GM23248 (cell line): Measurements from ENCODE around the gene PHF21B. TPM values are rescaled to one million over a fixed set of nuclear protein-coding genes. Genes with fewer than 3 reads are reported as not detected.

Experiments
- DNase-seq: peaks from one replicate; pipeline ENCODE4 v3.0.0-alpha.2; 2015
- H2AFZ ChIP-seq: fragments of 200-600 bp; sonication (generic); 2 replicates; pipeline ENCODE4 v1.6.1; 2016; ENCODE audit warnings: antibody characterized with exemption
- H3F3A ChIP-seq: fragments of 200-600 bp; sonication (generic); 2 replicates; pipeline ENCODE4 v1.6.1; 2016; ENCODE audit warnings: mild to moderate bottlenecking, antibody characterized with exemption, mixed run types; ENCODE audit not compliant: insufficient read depth
- H3K27ac ChIP-seq: fragments of 200-600 bp; sonication (generic); 2 replicates; pipeline ENCODE4 v1.5.1; 2016; ENCODE audit warnings: mild to moderate bottlenecking
- H3K27me3 ChIP-seq: fragments of 200-600 bp; sonication (generic); replicated peaks from 2 replicates; pipeline ENCODE4 v1.6.1; 2016; ENCODE audit warnings: mild to moderate bottlenecking; ENCODE audit not compliant: insufficient read depth
- H3K36me3 ChIP-seq: fragments of 200-600 bp; sonication (generic); 2 replicates; pipeline ENCODE4 v1.6.1; 2016; ENCODE audit warnings: low read depth, mild to moderate bottlenecking
- H3K4me1 ChIP-seq: fragments of 200-600 bp; sonication (generic); 2 replicates; pipeline ENCODE4 v1.6.1; 2016; ENCODE audit warnings: mild to moderate bottlenecking; ENCODE audit not compliant: insufficient read depth
- H3K4me2 ChIP-seq: fragments of 200-600 bp; sonication (generic); one replicate; pipeline ENCODE4 v1.6.1; 2016; ENCODE audit warnings: mild to moderate bottlenecking; ENCODE audit not compliant: unreplicated experiment
- H3K4me3 ChIP-seq: fragments of 200-600 bp; sonication (generic); 2 replicates; pipeline ENCODE4 v1.5.1; 2016; ENCODE audit warnings: mild to moderate bottlenecking
- H3K79me2 ChIP-seq: fragments of 200-600 bp; sonication (generic); 2 replicates; pipeline ENCODE4 v1.6.1; 2016; ENCODE audit warnings: mild to moderate bottlenecking; ENCODE audit not compliant: insufficient read depth
- H3K9ac ChIP-seq: fragments of 200-600 bp; sonication (generic); 2 replicates; pipeline ENCODE4 v1.6.1; 2016; ENCODE audit warnings: mild to moderate bottlenecking
- H3K9me2 ChIP-seq: fragments of 200-600 bp; sonication (generic); 2 replicates; pipeline ENCODE4 v1.6.1; 2016; ENCODE audit warnings: mixed run types, mild to moderate bottlenecking, moderate library complexity; ENCODE audit not compliant: insufficient read depth
- H3K9me3 ChIP-seq: fragments of 200-600 bp; sonication (generic); one replicate; pipeline ENCODE4 v1.6.1; 2017; ENCODE audit warnings: low read depth
- H4K20me1 ChIP-seq: fragments of 200-600 bp; sonication (generic); 2 replicates; pipeline ENCODE4 v1.6.0; 2016; ENCODE audit not compliant: insufficient read depth
- EZH2 ChIP-seq: fragments of 200-600 bp; sonication (generic); IDR thresholded peaks from 2 replicates; pipeline ENCODE4 v1.6.1; 2018; ENCODE audit warnings: antibody characterized with exemption, mild to moderate bottlenecking; ENCODE audit not compliant: insufficient read depth, poor library complexity, severe bottlenecking
- EZH2phosphoT487 ChIP-seq: fragments of 200-600 bp; sonication (generic); IDR thresholded peaks from 2 replicates; pipeline ENCODE4 v1.6.1; 2018; ENCODE audit warnings: antibody characterized with exemption, moderate library complexity, mild to moderate bottlenecking, low read depth; ENCODE audit not compliant: insufficient read depth
- WGBS, 2 experiments: methylation state at CpG; one replicate each; pipeline ENCODE4 v1.1.6; 2015 to 2017; ENCODE audit warnings: low lambda C conversion rate in 2 of 2, low coverage in 1 of 2; ENCODE audit errors: missing lambda C conversion rate in 2 of 2; 5-methylcytosine and 5-hydroxymethylcytosine counted together
- in situ Hi-C: fragments of 300-500 bp; cut with MboI; formaldehyde crosslinking; loops from 2 replicates; pipeline ENCODE4 v1.15.0; 2020
- polyA plus RNA-seq: library from polyadenylated mRNA; unstranded; fragments of >200 nt; fragmentation: Nextera tagmentation; extraction: Ambion mirVana; gene quantifications from 2 replicates; pipeline ENCODE4 v1.2.1, GENCODE V29; 2016
- total RNA-seq: library from RNA; depleted of rRNA; stranded (reverse); fragments of >200 nt; shearing (Covaris generic); gene quantifications from 2 replicates; pipeline ENCODE4 v1.2.3, GENCODE V29; 2014

The PHF21B gene
- total and polyA plus RNA-seq, 2 experiments from 2014 or later: not detected

GRCh38 chr22:44972363-44973083 is 37.3 kb downstream of the PHF21B start:
- Histone ChIP-seq H3K27ac (no peak overlapping the region), H3K4me3 (no peak overlapping the region), H3K79me2 (no peaks in the 10 kb centered on the region), H4K20me1 (no peaks in the 10 kb centered on the region), H3K4me2 (no peak overlapping the region), H3F3A (no peaks in the 10 kb centered on the region), H3K27me3 (peaks cover 4% of the 10 kb centered on the region; the same call in 1 of the 2 replicates), H2AFZ (no peak overlapping the region), H3K9ac (no peak overlapping the region), H3K4me1 (no peaks in the 10 kb centered on the region), H3K36me3 (no peaks in the 10 kb centered on the region), H3K9me2 (no peaks in the 10 kb centered on the region), H3K9me3 (no peaks in the 10 kb centered on the region)
- DNase-seq: no peak
- WGBS, 2 experiments: 62 to 67% methylated on average over 23 of the region's 23 CpGs
- no peak for TF ChIP-seq EZH2phosphoT487
- no peak for TF ChIP-seq EZH2
- in situ Hi-C loops: loop anchor here (10.0 kb wide), 1 partner anchor 122 kb away; no protein-coding TSS in a partner anchor

GRCh38 chr22:44971651-44972362 is 38.0 kb downstream of the PHF21B start:
- WGBS, 2 experiments: 55% methylated on average over 11 of the region's 11 CpGs
- H3K9me2 ChIP-seq: no peaks in the 10 kb centered on the region

GRCh38 chr22:44970291-44970690 is 39.5 kb downstream of the PHF21B start:
- no peak overlapping the region for H3K4me2 ChIP-seq
- H3K9me3 ChIP-seq: no peaks in the 10 kb centered on the region
- 24 to 36% methylated on average over 6 of the region's 6 CpGs for WGBS, 2 experiments
- no peak for TF ChIP-seq EZH2
- TF ChIP-seq EZH2phosphoT487: no peak
- no peak overlapping the region for H2AFZ ChIP-seq
- H3K36me3 ChIP-seq: no peaks in the 10 kb centered on the region
- peaks cover 6% of the 10 kb centered on the region; the same call in 1 of the 2 replicates for H3K27me3 ChIP-seq
- H4K20me1 ChIP-seq: no peaks in the 10 kb centered on the region
- no peaks in the 10 kb centered on the region for H3K9me2 ChIP-seq
- H3K4me3 ChIP-seq: no peak overlapping the region
- no peak overlapping the region for H3K27ac ChIP-seq
- H3K9ac ChIP-seq: no peak overlapping the region
- in situ Hi-C loops: loop anchor here (10.0 kb wide), 1 partner anchor 125 kb away; no protein-coding TSS in a partner anchor
- no peak for DNase-seq
- H3F3A ChIP-seq: no peaks in the 10 kb centered on the region
- H3K79me2 ChIP-seq: no peaks in the 10 kb centered on the region
- H3K4me1 ChIP-seq: no peaks in the 10 kb centered on the region

More at GRCh38 chr22:44971651-44972362, 38.0 kb downstream of the PHF21B start:
- Histone ChIP-seq H4K20me1 (no peaks in the 10 kb centered on the region), H3K9me3 (no peaks in the 10 kb centered on the region), H3K27ac (no peak overlapping the region), H3K27me3 (peaks cover 6% of the 10 kb centered on the region; the same call in 1 of the 2 replicates), H3K4me2 (no peak overlapping the region), H3K9ac (no peak overlapping the region), H3K79me2 (no peaks in the 10 kb centered on the region), H3F3A (no peaks in the 10 kb centered on the region), H3K36me3 (no peaks in the 10 kb centered on the region), H3K4me3 (no peak overlapping the region), H3K4me1 (no peaks in the 10 kb centered on the region), H2AFZ (no peak overlapping the region)
- in situ Hi-C loops: loop anchor here (10.0 kb wide), 1 partner anchor 123 kb away; no protein-coding TSS in a partner anchor
- no peak for DNase-seq
- TF ChIP-seq EZH2 (no peak), EZH2phosphoT487 (no peak)

- Histone ChIP-seq H3K4me1 (no peaks in the 10 kb centered on the region), H3K4me2 (no peak overlapping the region), H3K27ac (no peak overlapping the region), H3K27me3 (peaks cover 6% of the 10 kb centered on the region; the same call in 1 of the 2 replicates), H3K9me3 (no peaks in the 10 kb centered on the region), H3F3A (no peaks in the 10 kb centered on the region), H3K79me2 (no peaks in the 10 kb centered on the region), H3K9ac (no peak overlapping the region), H3K4me3 (no peak overlapping the region), H3K36me3 (no peaks in the 10 kb centered on the region), H3K9me2 (no peaks in the 10 kb centered on the region), H4K20me1 (no peaks in the 10 kb centered on the region), H2AFZ (no peak overlapping the region)
- TF ChIP-seq EZH2phosphoT487: no peak
- no peak for TF ChIP-seq EZH2
- WGBS, 2 experiments: 62 to 69% methylated on average over 9 of the region's 9 CpGs
- in situ Hi-C loops: loop anchor here (10.0 kb wide), 1 partner anchor 125 kb away; no protein-coding TSS in a partner anchor
- DNase-seq: no peak
Measured at GRCh38 chr22:44969817-44970216, 40.0 kb downstream of the PHF21B start.
